ENCODE data around the gene R3HDM2.

Gene R3HDM2

DNA sequence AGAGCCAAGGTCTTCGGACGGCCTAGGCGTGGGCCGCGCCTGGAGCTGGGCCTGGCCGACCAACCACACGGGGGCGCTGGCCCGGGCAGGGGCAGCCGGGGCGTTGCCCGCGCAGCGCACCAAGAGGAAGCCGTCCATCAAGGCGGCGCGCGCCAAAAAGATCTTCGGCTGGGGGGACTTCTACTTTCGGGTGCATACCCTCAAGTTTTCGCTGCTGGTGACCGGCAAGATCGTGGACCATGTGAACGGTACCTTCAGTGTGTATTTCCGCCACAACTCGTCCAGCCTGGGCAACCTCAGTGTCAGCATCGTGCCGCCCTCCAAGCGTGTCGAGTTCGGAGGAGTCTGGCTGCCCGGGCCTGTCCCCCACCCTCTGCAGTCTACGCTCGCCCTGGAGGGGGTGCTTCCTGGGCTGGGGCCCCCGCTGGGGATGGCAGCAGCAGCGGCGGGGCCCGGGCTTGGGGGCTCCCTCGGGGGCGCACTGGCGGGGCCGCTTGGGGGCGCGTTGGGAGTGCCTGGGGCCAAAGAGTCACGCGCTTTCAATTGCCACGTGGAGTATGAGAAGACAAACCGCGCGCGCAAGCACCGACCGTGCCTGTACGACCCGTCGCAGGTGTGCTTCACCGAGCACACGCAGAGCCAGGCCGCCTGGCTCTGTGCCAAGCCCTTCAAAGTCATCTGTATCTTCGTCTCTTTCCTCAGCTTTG, 205.7 kb downstream of the R3HDM2 start:
- no peak for DNase-seq

DNA sequence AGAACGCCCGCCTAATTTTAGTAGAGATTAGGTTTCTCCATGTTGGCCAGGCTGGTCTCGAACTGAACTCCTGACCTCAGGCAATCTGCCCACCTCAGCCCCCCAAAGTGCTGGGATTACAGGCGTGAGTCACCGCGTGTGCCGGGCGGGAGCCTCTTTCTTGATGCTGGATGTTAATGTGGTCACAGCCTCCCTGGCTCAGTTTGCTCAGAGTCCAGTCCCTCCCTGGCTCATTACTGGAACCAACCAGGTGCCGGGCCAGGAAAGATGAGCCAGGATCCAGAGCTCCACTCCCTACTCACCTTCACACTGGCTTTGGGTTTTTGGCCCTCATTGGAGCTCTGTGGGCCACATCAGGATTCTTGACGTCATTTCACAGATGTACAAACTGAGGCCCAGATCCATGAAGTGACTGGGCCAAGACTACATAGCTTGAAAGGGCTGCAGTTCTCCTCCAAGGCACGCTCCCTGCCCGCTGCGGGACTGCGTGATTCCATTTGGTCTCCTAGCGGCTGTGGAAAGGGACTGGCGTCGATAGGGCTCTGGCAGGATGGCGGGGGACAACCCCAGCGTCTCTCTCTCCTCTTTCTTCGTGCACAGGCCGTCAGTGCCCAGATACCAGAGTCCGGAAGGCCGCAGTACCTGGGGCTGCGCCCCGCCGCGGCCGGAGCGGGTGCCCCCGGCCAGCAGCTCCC, 206.4 kb downstream of the R3HDM2 start:
- no peak for DNase-seq

DNA sequence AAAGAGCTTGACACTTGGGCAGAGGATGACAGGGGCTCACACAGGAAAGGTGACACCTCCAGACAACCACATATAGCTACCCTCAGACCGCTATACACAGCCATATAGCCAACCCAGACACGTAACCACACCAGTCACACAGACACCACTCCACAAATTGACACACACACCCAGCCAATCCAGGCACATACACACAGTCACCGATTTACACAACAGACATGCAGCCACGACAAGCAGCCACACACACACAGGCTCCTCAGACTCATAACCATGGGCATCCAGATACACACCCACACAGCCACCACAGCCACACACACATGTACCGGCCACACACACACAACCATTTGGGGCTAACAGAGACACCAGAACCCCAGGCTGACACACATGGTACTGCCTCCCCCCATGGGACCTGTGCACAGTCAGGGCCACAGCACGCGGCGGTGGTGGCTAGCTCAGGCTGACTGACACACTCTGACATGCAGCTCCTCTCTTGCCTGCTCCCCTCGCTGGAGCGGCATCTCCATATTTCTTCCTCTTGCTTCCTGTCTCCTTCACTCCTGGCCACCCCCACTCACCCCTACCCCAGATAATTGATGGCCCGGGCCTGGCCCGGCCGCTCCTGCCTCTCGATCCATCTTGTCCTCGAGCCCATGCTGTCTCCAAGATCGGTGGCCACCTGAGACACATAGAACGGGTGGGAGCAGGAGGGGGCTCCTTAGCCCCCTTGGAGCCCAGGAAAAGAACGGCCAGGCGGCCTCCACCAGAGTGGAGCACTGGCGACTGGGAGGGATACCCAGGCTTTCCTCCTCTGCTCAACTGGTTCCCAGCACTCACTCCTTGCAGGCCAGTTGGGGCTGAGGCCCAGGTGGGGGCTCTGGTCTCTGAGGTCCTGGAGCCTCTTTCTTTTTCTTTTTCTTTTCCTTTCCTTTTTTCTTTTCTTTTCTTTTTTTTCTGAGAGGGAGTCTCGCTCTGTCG, 207.4 kb downstream of the R3HDM2 start:
- DNase-seq, result no peak

GRCh38 chr12:57222286-57223190, 208.3 kb downstream of the R3HDM2 start:
- no peak for DNase-seq

GRCh38 chr12:57221169-57221917, 209.5 kb downstream of the R3HDM2 start:
- DNase-seq, result no peak

DNA sequence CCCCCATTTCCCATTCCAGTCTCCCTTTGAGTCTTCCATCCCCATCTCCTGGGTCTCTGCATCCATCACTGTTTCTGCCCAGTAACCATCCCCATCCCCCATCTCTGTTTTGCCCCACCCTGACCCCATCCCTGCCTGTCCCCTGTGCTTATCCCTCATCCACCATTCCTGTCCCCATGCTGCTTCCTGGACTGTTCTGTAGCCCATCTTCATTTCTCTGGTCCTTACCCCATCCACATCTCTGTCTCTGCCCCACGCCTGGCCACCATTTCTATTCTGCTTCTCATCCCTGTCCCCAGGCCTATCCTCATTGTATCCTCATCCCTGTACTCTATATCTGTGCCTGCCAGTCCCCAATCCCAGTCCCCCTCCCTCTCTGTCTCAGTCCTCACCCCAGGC, 210.1 kb downstream of the R3HDM2 start:
- DNase-seq, result no peak

GRCh38 chr12:57219993-57220754, 210.7 kb downstream of the R3HDM2 start:
- DNase-seq, result no peak

- DNase-seq, result no peak
Observed at GRCh38 chr12:57219205-57219992, 211.4 kb downstream of the R3HDM2 start.

DNA sequence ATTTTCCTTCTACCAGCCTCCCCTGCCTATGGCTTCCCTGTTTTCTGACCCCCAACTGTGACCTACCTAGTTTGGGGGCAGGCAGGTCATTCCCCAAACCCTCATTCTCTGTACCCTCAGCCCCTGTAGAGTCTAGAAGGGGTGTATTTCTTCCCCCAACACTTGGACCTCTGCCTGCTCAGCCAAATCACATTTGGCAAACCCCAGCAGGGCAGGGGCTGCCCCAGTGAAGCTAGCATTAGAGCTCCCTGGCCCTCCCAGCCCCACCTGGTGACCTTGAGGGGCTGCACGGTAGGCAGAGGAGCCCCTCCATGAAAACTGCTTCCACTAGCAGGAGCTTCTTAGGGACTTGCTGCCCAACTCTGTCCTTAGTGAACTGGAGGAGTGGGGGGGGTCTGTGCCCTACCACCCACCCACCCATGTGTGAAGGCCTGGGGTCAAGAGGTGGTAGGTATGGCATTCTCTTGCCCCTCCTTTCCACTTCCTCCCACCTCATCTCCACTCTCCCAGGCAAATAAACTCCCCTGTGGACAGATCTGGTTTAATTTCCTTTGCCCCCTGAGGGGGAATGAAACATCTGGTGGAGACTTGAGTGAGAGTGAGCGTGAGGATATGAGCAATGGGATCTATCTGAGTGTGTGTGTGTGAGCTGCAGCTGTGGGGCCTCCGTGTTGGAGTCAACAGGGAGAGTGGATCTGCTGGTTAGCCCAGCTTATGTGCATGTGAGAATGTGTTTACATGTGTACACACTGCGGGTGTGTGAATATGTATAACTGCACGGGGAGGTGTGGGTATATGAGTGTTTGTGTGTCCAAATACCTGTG, 212.6 kb downstream of the R3HDM2 start:
- no peak for DNase-seq

GRCh38 chr12:57216921-57217879, 213.6 kb downstream of the R3HDM2 start:
- DNase-seq, result no peak

- no peak for DNase-seq
Observed at GRCh38 chr12:57216014-57216911, 214.6 kb downstream of the R3HDM2 start, which contains the start of gene NXPH4. NXPH4 (plus strand) TSS chr12:57216794; CDS start chr12:57216970, 176 bp downstream.

- DNase-seq, result no peak
Observed at GRCh38 chr12:57215668-57216013, 215.2 kb downstream of the R3HDM2 start.

- no peak for DNase-seq
Observed at GRCh38 chr12:57215065-57215464, 215.8 kb downstream of the R3HDM2 start.

DNA sequence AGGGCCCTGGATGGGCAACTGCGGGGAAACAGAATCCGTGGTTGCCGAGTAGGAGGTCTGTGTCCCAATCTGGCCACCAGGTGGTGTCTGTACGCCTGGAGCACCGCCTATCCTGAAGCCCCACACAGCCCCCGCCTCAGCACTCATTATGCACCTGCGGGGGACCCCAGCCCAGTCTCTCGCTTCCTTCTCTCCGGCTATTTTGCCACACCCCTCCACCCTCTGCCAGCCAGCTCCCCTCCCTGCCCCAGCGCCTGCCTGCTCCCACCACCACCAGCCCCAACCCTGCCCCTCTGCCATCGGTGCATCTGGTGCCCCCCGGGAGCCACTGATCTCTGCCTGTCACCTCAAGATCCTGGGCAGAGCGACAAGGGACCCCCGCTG, 216.5 kb downstream of the R3HDM2 start:
- DNase-seq, result no peak

DNA sequence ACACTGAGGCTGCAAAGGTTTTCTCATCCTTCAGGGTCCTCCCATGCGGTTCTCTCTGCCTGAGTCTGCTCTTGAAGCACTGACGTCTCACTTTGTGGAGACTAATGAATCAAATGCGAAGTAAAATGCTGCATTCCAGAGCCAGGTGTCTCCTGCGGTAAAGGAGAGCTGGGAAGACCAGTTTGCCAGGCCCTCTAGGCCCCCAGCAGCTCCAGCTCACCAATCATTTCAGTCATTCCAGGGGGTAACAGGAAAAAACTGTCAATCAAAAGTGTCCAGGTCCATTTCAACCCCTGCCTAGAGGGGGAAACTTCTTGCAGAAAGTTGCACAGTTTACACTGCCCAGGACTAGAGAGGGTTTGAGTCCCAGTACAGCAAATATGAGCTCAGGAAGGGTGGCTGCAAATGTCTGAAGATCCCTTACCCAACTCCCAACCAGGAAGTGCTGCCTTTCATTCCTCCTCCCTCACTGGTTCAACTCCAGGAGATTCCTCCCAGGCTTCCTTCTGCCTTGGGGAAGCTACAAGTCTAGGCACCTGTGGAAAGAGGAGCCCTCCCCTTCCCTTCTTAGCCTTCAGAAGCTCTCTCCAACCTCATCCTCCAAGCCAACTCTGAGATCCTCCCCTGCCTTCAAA, 217.0 kb downstream of the R3HDM2 start:
- DNase-seq, result peak; percentile 14

DNA sequence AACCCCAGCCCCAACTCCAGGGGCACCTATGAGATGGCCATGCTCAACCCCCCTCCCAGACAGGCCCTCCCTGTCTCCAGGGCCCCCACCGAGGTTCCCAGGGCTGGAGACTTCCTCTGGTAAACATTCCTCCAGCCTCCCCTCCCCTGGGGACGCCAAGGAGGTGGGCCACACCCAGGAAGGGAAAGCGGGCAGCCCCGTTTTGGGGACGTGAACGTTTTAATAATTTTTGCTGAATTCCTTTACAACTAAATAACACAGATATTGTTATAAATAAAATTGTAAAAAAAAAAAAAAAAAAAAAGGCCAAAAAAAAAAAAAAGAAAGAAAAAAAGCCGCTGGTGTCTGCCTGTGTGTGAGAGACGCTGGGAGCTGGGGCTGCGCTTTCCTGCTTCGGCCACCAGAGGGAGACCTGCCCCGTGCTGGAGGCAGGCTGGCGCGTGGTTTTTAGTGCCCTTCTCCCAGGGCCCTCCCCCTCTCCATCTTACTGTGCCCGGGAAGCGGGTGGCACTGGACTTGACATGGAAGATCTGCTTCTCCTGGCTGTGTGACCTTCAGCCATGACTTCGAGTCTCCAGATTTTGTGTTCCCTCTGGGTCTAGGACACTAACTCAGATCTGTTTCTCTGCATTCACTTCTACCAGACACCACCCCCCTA, 217.7 kb downstream of the R3HDM2 start:
- DNase-seq, result peak; percentile 85

Measured in midbrain (tissue), 1 donor.